DMS 273 (cell line): Measurements from ENCODE around the gene FURIN.
"Not testable (repeated sequence)": the region's sequence is repeated elsewhere in the genome, so short reads cannot be mapped to it uniquely, and the experiment has no call there.

Experiments
- DNase-seq: peaks from one replicate; lab custom pipeline; 2025; ENCODE audit not compliant: unreplicated experiment; lab: John Stamatoyannopoulos, UW

FURIN gene

DNA sequence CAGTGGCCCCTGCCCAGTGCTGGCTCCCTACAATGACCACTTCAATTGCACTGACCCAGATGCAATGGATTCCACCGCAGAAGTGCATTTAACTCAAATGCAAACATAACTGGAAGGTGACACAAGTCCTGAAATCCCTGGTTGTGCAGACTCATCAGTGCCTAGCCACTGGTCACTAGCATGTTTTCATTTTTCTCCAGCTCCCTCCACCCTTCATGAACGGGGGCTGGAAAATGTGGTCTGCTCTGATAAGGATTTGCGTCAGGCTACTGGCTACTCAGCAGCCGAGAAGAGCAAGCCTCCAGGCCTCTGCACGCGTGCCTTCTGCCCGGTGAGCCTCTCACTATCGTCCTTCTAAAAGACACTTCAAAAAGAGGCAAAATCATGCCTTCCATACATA lies 27.4 kb upstream of the FURIN start:
- no peak for DNase-seq

DNA sequence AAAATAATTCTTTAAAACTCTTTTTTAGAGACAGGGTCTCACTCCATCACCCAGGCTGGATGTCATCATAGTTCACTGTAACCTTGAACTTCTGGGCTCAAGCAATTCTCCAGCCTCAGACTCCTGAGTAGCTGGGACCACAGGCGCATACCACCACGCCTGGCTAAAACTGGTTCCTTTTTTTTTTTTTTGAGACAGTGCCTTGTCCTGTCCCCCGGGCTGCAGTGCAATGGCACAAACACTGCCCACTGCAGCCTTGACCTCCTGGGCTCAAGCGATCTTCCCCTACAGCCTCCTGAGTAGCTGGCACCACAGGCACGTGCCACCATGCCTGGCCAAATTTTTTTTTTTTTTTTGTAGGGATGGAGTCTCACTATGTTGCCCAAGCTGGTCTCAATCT lies 23.7 kb upstream of the FURIN start:
- DNase-seq = no peak

DNA sequence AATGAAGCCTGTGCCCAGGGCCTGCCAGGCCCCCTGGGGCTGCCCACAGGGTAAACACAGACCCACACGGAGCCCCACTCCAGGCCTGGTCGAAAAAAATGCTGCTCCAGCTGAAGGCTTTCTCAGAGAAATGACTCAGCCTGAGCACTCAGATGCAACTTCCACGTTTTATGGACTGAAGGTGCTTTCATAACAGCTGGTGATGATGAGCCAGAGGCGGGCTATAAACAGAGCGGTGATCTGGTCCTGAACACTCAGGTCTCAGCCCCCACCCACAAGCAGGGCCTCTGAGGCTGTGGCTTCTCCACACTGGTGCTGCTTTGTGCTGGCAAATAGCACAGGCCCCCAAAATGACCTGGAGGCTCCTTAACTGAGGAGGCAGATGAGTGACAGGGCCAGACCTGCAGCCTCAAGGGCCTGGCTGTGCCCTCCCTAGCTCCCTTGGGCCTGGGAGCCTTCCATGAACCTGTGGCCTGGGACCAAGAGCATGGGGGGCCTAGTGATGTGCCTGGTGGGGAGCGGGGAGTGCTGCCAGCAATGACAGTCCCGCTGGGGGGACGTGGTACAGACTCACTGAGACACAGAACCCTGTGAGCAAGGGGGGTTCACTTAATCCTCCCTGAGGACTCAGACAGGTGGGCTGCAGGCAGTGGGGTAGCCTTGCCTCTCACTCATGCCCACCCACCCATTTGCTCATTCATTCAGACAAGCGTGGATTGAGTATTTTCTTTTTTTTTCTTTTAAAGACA lies 23.0 kb upstream of the FURIN start:
- peak; percentile 26 for DNase-seq

DNA sequence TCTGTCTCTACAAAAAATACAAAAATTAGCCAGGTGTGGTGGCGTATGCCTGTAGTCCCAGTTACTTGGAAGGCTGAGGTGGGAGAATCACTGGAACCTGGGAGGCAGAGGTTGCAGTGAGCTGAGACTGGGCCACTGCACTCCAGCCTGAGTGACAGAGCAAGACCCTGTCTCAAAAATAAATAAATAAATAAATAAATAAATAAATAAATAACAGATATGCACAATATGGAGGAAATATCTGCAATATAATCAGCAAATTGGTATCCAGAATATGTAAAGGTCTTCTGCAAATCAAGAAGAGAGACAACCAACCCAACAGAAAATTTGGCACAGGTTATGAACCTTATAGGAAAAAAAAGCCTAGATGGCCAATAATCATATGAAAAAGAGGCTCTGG lies 19.0 kb upstream of the FURIN start:
- not testable (repeated sequence) for DNase-seq

DNA sequence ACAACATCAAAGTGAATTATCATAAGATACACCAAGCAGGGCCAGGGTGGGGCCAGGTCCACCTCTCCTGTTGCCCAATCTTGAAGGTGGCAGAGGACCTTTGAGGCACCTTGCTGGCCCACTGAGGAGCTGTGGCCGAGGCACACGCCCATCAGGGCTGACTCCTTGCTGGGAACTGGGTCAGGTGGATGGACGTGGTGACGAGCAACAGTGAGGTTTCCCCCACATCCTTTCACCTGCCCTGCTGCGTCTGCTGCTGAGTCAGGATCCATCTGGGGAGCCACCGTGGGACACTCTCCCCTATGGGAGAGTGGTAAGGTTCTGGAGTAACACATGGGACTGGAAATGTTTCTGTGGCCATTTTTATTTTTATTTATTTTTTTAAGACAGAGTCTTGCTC lies 17.3 kb upstream of the FURIN start:
- no peak for DNase-seq

DNA sequence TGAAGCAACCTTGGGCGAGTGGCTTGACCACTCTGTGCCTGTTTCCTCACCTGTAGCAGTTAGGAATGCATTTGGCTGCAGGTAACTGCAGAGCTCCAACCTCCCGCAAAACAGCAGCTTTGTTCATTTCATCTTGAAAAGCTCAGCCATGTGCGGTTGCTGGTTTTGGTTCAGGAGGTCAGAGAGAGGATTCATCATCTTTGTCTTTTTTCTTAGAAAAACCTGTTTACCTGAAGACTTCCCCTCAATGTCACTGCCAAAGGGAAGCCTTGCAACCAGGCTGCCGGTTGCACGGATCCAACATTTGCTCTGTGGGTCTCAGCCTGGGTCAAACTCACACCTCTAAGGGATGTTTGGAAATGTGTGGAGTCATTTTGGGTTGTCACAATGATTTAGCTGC lies 16.4 kb upstream of the FURIN start:
- no peak for DNase-seq

DNA sequence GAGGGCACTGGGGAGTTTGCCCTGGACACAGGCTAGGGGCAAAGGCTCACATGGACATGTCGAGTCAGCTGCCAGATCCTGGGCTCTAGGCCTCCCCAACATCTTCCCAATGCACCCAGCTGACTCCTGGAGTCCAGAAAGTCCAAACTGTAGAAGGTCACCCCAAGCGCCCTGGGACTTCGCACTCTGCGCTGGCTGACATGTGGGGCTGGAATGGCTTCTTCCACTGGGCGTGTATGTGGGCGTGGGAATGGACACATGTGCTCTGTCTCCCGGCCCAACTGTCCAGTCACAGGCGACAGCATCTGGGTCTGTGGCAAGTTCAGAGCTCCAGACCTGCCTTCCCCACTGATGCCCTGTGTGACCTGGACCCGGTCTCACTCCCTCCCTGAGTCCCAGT lies 13.2 kb upstream of the FURIN start:
- DNase-seq = no peak

DNA sequence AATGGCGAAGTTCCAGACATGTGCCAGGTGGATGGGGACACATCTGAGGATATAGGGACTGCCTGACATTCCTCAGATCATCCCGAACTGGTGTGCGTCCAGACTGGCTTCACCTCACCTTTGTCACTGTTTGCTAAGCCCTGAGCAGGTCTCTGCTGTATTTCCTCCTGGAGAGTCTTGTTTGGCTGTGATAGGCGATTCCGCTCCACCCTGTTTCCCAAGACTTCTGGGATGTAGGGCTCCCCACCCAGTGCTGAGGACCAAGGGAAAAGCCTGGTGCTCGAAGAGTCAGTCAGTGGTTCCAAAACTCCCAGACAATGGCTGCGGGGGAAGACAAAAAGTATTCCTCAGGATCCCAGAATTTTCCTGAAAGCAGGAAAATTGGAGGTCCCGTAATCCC lies 11.1 kb upstream of the FURIN start:
- no peak for DNase-seq

DNA sequence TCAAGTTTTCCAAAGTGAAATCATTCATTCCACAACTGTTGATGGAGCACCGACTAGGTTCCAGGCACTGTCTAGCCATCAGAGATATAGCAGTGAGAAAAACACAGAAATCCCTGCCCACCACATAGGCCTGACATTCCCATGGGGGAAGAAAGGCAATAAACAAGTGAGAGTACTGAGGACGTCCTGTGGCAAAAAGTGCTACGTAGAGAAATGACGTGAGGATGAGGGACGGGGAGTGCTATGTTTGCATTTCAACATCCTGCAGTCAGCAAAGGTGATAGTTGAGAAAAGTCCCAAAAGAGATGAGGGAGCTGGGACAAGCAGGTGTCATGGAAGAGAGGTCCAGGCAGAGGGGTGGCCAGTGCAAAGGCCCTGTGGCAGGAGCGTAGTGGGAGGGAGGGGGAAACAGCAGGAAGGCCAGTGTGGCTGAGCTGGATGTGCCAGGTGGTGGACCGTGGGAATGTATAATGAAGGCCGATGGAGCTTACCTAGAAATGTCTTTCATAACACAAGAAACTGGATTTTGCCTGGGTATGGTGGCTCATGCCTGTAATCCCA lies 10.4 kb upstream of the FURIN start:
- no peak for DNase-seq

DNA sequence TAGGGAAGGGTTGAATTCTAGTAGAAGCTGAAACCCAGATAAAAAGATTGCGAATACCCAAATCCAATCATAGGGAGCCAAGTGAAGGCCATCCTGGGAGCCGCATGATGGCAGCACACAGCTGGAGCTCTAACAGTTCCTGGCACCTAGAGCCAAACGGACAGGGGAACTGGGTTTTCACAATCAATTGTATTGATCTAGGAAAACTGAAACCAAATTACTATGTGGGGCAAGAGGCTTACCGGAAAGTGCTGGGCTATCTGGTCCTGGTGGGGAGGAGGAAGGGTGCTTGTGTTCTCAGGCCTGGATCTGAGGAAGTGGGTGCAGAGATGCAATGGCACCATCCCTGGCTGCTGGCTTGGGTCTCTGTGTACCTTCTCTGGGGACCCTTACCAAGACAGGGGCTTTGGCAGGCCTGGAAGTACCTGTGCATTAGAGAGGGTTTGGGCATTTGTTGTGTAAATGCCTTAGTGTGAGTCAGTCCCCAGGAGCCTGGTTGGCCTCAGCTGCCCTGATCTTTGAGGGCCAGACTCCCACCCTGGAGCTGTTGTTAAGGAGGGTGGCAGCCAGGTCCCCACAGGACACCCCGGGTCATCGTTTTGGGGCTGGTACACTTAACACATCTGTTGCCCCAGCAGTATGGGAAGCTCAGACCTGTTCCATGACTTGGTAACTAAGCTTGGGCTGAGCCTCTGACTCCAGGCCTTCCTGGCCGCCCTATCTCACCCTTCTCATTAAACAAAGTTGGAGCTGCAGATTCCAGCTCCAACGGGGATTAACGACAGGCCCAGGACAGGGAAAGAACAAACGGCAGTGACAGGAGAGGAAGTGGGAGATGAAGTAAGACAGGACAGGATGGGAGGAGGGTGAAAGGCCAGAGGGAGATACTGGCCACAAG lies 8.9 kb upstream of the FURIN start:
- no peak for DNase-seq

DNA sequence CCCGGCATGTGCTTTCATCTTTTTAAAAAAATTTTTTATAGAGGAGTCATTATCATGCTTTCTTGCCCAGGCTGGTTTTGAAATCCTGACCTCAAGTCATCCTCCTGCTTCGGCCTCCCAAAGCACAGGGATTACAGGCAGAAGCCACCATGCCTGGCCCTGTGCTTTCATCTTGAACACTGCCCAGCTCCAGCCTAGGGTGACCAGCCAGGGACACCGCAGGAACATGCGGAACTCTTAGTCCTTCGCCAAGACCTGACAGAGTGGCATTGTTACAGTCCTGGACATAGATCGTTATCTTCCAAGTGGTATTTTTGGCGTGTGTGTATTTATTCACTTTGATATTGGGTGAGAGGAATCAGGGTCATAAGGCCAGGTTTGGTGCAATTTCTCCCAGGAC lies 7.9 kb upstream of the FURIN start:
- no peak for DNase-seq

DNA sequence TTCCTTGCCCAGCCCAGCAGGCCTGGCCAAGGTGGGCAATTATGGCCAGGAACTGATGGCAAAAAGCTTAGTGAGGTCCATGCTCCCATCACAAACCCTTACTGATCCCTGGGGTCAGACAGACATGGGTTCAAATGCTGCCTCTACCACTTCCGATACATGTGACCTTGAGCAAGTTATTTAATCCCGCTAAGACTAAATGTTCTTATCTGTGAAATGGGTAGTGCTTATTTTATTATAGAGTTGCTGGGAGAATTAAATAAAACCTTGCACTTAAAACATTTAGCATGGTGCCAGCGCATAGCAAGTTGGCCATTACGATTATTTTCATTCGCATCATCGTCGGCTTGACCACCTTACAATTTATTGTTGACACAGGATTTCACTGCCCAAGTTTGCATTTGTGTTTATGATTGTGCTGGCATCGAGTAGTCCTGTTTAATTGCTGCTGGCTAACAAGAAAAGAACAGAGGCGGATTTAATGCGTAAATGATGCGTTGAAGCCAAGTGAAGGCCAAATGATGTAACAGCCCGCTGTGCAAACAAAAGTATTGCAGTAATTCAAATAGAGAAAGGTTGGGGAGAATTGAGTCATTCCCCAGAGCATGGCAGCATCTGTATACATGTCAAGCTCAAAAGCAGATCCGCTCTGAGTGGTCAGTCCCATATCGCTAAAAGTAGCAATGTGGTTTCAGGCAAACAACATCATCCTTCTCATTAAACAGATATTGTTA lies 7.3 kb upstream of the FURIN start:
- no peak for DNase-seq

DNA sequence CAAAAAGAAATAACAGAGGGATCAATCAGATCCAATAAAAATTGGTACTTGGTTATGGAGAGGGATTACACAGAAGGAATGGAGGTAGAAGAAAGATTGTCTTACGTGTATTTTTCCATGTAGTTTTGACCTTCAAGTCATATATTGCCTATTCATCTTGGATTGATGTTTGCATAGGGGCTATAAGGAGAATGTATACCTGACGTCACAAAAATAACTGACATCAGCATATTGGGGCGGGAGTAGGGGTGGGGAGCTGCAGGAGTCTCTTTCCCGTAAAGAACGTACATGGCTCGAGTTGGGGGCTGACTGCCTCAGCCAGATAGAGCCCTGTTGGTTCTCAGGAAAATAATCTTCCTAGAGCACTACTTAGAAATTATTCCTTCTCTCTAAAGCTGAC lies 5.9 kb upstream of the FURIN start:
- DNase-seq = no peak

DNA sequence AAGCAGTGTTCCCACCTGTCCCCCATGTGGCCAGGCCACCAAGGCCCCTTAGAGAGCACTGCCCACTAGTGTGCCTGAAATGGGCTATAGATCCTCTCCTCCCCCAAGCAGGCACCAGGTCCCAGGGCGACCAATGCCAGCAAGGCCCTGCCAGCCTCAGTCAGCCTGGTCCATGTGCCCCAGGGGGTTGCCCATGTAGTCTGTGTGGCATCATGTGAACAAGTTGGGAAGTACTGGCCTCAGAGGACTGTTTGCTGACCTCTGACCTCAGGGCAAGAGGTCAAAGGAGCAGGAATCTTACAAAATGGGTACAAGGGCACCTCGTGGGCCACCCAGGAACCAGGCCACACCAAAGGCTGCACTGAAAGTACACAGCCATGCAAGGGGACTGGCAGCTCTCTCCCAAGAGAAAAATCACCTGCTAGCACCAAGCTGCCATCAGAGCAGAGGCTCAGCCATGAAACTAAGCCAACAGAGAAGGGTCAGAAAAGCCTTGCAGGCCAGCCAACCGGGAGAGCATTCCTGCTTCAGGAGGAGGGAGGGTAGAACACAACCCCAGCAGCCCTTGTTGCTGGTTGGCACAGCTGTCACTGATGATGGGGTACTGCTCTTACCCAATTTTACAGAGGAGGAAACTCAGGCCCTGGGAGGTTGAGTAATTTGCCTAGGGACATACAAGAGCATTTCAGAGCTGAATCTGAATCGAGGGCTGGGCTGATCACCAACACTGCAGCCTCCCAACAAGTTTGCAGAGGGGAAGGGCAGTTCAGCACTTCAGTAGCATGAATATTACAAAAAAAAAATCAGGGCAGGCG lies 5.2 kb upstream of the FURIN start:
- no peak for DNase-seq

DNA sequence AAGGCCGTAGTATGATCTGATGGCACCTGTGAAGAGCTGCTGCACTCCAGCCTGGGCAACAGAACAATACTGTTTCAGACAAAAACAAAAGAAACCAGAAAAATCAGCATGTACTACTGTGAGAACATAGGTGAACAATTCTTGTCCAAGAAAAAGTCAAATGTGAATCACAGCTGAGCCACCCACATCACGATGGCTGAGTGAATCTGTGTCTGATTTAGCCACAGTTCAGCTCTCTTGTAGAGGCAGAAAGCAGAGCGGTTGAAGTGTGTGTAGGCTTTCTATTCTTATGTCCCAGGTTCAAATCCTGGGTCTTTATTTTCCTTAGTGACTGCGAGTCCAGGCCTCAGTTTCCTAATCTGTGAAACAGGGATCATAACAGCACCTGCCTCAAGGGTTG lies 4.4 kb upstream of the FURIN start:
- DNase-seq = no peak

DNA sequence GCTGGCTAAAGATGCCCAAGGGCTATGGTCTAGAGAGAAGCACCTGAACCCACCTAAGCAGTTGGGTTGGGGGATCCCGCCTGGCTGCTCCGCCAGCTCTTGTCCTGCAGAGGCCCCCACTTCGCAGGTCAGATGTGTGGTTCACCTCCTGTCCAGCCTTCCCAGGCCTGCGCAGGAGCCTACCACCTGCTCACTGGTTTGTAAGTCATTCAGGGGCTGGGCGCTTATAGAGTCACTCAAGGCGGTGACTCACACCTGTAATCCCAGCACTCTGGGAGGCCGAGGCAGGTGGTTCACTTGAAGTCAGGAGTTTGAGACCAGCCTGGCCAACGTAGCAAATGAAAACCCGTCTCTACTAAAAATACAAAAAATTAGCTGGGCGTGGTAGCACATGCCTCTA lies 3.9 kb upstream of the FURIN start:
- no peak for DNase-seq

DNA sequence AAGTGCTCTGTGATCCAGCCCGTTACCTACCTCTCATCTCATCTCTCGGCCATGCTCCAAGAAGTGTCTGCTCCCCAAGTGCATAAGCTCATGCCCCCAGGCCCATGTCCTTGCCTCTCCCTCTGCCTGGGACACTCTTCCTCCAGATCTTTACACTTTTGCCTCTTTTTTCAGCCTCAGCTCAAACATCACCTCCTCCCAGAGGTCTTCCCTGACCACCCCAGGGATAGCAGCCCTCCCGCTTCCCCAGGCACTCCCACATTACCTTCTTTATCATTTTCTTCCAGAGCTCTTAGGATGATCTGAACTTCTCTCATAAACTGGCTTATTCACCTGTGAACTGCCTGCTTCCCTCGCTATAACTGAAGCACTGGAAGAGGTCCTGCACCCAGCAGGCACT lies 2.7 kb upstream of the FURIN start:
- DNase-seq = no peak

DNA sequence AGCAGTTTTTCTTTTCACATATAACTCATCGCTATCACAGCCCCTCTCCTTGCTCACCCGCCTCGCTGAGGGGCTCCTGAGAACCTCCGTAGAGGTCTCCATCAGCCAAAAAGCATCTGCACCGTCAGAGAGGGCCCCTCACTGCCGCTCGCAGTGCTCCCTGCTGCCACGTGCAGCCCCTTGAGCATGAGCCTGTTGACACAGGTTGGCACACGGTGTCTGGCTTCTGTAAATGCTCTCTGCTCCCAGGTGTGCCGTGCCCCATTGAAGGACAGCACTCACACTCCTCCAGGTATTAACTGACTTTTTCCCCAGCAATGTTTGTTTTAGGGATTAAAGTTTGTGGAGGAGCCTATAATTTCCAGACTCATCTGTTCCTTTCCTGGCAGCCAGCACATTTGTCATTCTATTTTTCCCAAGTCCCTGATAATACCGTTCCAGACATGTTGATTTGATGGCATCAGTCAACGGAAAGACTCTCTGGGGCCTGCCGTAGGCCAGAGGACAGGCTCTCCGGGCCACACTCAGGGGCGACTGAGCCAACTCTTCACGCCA lies 2.1 kb upstream of the FURIN start:
- no peak for DNase-seq

DNA sequence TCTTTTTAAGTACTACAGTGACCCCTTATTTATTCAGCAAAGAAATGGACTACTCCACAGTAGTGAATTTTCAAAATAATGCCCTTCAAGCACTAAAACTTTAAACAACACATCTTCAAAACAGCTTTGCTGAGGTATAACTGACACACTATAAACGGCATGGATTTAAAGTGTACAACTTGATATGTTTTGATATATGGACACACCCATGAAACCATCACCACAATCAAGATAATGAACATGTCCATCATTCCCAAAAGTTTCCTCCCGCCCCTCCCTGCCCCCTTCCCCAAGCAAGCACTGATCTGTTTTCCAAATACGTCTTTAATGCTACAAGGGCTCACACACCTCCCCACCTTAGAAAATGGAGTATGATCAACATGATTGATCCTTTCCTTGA lies 1.6 kb upstream of the FURIN start:
- no peak for DNase-seq

DNA sequence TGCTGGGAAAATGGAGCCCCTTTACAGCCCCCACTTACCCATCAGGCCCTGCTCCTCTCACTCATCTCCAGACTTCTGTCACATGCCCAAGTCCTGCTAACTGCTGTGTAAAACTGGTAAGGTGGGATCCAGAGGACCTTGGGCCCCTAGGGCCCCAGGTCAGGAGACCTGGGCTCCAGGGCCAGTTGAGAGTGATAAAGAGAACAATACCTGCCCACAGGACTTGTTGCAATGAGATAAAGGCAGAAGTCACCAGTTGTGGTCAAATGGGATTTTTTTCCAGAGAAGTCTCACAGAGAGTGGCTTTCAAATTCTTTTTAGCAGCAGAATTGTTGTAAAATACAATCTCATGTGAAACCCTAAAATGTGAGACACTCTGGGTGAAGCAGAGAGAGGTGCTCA lies 753 bp downstream of the FURIN start:
- DNase-seq = no peak
